Stimulated activated CD4-positive, alpha-beta T cell treated with anti-CD3 and anti-CD28 coated beads, Interleukin-4, amount 100 ng/mL, for 24 hours (primary cell): ENCODE data around the gene CELF5.
"Not testable (repeated sequence)": the region's sequence is repeated elsewhere in the genome, so short reads cannot be mapped to it uniquely, and the experiment has no call there.

ENCODE experiments used
- DNase-seq: peaks from one replicate; pipeline ENCODE4 v3.0.0-alpha.2; 2020

CELF5 gene

GRCh38 chr19:3208317-3209207 lies 15.9 kb upstream of the CELF5 start:
- DNase-seq, result no peak

GRCh38 chr19:3210347-3211017 lies 14.0 kb upstream of the CELF5 start:
- peak; percentile 77 for DNase-seq

DNA sequence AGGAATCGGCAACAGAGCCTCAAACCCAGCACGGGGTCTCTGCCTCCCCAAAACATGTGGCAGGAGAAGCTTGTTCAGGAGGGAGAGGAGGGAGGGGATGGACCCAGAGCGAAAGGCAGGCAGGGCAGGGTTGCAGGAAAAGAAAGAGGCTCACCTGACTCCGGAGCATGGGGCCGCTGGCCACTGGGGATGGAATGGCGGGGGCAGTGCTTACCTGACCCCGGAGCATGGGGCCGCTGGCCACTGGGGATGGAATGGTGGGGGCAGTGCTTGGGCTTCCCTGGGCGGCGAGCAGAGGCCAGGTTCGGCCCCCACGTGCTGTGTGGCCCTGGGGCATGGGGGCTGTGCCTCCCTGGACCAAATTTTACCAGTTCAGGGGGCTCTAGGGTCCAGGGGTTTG lies 13.3 kb upstream of the CELF5 start:
- DNase-seq, result no peak

GRCh38 chr19:3213159-3213558 lies 11.3 kb upstream of the CELF5 start:
- DNase-seq, result no peak

DNA sequence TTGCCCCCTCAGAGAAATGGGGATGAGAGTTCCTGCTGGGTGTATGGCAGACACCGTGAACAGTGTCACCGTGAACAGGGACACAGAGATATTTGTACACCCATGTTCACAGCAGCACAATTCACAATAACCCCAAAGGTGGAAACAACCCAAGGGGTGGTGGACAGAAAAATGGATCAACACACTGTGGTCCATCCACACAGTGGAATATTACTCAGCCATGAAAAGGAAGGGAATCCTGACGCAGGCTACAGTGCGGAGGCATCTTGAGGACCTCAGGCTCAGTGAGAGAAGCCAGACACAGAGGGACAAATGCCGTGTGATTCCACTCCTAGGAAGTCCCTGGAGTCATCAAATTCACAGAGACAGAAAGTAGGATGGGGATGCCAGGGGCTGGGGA lies 7.6 kb upstream of the CELF5 start:
- no peak for DNase-seq

DNA sequence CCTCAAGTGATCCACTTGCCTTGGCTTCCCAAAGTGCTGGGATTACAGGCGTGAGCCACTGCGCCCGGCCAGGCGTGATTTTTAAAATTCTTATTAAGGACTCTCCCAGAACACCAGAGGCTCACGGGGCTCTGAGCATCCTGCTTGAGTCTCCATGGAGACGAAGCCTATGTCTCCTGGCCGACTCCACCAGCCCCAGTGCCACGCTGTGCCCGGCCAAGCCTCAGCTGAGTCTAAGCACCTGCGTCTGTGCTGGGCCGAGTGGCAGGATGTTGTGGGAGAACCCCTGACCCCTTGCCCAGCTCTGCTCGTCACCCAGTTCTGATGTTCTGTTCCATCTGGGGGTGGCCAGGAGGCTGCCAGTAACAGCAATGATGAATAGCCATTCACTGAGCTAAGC lies 3.9 kb upstream of the CELF5 start:
- no peak for DNase-seq

DNA sequence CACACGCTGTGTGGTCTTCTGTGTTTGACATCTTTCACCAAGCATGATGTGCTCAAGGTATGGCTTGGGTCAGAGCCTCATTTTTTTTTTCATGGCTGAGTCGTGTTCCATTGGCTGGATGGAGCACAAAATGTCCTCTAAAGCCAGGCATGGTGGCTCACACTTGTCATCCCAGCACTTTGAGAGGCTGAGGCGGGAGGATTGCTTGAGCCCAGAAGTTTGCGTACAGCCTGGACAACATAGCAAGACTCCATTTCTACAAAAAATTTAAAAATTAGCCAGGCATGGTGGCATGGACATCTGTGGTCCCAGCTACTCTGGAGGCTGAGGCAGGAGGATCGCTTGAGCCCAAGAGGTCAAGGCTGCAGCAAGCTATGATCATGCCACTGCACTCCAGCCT lies 2.9 kb upstream of the CELF5 start:
- not testable (repeated sequence) for DNase-seq

DNA sequence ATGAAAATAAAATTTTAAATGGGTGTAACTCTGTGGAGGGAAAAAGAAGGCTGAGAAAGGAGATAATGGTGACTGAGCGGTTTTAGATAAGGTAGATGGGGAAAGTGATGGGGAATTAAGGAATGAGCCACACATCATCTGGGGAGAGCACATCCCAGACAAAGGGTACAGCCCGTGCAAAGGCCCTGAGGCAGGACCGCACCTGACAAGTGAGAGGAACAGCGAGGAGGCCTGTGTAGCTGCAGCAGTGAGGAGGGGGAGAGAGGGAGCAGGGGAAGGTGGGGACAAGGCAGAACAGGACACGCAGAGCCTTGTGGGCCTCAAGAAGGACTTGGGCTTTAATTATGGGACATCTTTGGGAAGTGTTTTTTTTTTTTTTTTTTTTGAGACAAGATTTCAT lies 1.8 kb upstream of the CELF5 start:
- DNase-seq, result no peak

GRCh38 chr19:3225169-3225485 lies 666 bp downstream of the CELF5 start:
- no peak for DNase-seq

GRCh38 chr19:3225677-3226093 lies 1.2 kb downstream of the CELF5 start:
- no peak for DNase-seq

- DNase-seq, result no peak
Measured at GRCh38 chr19:3227054-3227626, 2.7 kb downstream of the CELF5 start.

DNA sequence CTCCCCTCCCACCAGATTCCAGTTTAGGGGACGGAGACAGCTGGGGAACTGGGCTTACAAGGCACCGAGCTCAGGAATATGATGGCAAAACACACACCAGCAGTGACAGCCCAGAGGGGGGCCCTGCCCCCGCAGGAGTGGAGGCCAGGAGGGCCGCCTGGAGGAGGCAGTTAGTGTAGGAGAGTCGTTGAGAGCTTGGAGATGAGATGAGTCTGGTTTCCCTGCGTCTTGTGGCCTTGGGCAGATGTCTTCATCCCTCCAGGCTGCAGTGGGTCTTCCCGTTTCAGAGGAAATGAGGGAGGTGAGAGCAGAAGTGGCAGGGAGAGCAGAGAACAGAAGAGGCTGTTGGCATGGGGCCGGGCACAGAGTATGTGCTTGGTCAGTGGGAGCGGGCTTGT lies 4.9 kb downstream of the CELF5 start:
- no peak for DNase-seq

DNA sequence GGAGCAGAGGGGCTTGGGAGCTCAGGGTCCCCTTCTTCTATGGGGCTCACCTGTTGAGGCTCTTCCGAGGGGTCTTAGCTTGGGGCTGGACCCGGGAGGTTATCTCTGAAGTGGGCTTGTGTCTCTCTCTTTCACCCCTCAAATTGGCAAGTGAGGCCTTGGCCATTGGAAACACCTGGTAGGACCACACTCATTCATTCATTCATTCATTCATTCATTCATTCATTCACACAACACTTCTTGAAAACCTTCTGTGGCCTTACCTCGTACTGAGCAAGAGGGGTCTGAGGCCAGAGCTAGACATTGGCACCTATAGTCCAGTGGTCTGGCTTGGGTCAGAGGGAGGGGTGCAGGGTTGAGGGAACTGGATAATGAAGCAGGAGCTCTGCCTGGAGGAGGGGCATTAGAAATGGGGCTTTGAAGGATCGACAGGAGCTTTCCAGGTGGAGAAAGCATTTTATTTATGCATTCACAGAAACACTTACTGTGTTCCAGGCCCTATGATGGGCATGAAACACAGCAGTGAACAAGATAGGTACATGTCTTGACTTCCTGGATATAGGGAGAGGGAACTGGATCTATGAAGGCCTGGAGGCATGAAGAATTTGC lies 5.5 kb downstream of the CELF5 start:
- no peak for DNase-seq

DNA sequence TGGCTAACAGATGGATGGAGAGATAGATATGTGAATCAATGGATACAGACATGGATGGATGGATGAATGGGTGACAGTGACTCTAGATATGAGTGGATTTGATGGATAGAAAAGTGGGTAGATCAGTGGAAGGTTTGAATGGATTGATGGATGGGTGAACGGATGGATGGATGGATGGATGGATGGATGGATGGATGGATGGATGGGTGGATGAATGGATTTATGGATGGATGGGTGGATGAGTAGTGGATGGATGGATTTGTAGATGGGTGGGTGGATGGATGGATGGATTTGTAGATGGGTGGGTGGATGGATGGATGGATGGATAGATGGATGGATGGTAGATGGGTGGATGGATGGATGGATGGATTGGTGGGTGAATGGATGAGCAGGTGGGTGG lies 6.8 kb downstream of the CELF5 start:
- no peak for DNase-seq

DNA sequence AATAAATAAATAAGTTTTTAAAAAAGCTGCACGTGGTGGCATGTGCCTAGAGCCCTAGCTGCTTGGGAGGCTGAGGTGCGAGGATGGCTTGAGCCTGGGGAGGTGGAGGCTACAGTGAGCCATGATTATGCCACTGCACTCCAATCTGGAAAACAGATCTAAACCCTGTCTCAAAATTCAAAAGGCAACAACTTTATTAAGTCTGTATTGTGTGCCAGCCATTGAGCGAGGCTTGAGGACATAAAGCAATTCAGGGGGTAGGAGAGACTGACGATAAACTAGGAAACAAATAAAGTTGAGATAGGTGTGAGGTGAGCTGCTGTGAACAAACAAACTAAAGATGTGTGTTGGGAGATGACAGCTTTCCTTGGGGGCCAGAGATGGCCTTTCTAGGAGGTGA lies 8.7 kb downstream of the CELF5 start:
- no peak for DNase-seq

DNA sequence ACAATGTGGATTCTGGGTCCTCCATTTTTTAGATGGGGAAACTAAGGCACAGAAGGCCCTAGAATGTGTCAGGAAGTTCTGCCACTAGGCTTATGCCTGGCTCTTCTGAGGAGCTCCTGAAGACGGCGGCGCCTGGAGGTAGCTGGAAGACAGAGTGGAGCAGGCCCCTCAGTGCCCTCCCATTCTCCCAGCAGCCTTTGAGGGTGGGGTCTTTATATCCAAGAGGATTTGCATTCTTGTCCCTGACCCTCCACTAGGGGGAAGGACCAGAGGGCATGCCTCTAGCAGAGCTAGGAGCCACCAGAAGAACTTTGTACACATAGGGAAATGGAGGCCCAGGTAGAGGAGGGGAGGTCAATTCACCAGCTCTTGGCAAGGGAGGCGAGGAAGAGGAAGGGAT lies 9.4 kb downstream of the CELF5 start:
- DNase-seq, result no peak

GRCh38 chr19:3234800-3235199 lies 10.3 kb downstream of the CELF5 start:
- DNase-seq, result peak; percentile 23

DNA sequence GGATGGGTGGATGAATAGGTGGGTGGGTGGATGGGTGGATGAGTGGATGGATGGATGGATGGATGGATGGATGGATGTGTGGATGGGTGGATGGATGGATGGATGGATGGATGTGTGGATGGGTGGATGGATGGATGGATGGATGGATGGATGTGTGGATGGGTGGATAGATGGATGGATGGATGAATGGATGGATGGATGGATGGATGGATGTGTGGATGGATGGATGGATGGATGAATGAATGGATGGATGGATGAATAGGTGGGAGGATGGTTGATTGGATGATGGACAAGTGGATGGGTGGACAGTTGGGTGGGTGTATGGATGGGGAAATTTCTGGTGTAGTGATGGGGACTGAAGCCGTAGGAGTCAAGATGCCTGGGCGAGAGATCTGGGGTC lies 11.1 kb downstream of the CELF5 start:
- not testable (repeated sequence) for DNase-seq

GRCh38 chr19:3236272-3236671 lies 11.8 kb downstream of the CELF5 start:
- no peak for DNase-seq

DNA sequence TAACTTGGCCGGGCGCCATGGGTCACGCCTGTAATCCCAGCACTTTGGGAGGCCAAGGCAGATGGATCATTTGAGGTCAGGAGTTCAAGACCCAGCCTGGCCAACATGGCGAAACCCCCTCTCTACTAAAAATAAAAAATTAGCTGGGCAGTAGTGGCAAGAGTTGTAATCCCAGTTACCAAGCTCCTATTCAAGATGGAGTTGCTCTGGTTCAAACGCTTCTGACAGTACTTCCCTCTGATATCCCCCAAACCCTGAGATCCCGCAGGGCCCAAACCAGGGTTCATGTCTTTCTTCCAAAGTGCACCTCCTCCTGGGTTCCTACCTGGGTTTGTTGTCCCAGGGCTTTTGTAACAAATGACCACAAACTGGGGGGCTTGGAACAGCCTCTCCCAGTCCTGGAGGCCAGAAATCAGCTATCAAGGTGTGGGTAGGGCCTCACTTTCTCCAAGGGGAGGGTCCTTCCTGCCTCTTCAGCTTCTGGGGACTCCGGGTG lies 13.7 kb downstream of the CELF5 start:
- no peak for DNase-seq

DNA sequence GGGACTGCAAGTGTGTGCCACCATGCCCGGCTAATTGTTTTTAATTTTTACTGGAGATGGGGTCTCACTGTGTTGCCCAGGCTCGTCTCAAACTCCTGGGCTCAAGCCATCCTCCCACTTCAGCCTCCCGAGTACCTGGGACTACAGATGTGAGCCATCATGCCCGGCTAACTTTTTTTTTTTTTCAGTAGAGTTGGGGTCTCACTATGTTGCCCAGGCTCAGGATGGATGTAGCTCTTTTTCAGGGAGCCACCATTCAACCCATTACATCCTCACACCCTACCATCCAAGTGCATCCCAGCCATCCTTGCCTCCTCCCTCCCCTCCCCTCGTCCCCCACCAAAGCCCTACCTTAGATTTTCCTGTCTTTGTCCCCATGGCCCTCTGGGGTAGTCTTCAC lies 14.9 kb downstream of the CELF5 start:
- no peak for DNase-seq

DNA sequence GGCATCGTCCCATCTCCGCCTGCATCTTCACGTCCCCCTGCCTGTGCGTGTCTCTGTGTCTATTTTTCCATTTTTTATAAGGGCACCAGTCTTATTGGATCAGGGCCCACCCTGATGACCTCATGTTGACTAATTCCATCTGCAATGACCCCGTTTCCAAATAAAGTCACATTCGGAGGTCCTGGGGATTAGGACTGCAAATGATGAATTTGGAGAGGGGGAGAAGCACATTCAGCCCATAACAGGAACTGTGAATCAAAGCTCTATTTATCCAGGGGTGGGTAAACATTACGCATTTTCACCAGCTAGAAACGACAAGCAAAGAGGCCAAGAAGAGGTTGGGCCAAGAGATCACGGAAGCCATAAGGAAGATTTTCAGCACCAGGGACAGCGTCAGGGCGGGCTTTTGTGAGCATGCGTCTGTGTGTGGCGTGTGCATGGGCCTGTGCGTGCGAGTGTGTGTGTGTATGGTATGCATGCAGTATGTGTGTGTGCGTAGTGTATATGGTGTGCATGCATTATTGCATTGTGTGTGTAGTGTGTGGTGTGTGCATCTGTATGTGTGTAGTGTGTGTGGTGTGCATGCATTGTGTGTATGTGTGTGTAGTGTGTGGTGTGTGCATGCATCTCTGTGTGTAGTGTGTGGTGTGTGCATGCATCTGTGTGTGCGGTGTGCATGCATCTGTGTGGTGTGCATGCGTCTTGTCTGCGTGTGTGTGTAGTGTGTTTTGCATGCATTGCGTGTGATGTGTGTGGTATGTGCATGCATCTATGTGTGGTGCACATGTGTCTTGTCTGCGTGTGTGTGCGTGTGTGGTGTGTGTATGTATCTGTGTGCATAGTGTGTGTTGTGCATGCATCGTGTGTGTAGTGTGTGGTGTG lies 19.6 kb downstream of the CELF5 start:
- peak; percentile 49 for DNase-seq

DNA sequence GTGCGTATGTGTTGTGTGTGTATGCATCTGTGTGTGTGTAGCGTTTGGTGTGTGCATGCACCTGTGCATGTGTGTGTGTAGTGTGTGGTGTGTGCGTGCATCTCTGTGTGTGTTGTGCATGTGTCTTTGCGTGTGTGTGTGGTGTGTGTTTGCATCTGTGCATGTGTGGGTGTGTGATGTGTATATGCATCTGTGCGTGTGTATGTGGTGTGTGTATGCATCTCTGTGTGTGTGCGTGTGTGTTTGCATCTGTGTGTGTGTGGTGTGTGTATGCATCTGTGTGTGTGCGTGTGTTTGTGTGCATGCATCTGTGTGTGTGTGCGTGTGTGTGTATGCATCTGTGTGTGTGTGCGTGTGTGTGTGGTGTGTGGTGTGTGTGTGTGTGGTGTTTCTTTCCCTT lies 20.6 kb downstream of the CELF5 start:
- no peak for DNase-seq
